Epithelial cell of esophagus (primary cell): ENCODE measurements around the gene ZNF24.

Experiments used
- DNase-seq: peaks from one replicate; pipeline ENCODE4 v3.0.0; 2010; ENCODE audit warnings: low read depth
- H3K4me3 ChIP-seq: 2 replicates; pipeline ENCODE4 v1.5.1; 2011; ENCODE audit warnings: mild to moderate bottlenecking, low read length, control low read depth
- CTCF ChIP-seq: IDR thresholded peaks from 2 replicates; pipeline ENCODE4 v1.5.1; 2011; ENCODE audit warnings: low read depth, mild to moderate bottlenecking, low read length, control low read depth, inconsistent platforms; ENCODE audit not compliant: insufficient read depth; ENCODE audit errors: missing control alignments

Gene ZNF24

GRCh38 chr18:35311496-35311895, 32.7 kb downstream of the ZNF24 start:
- H3K4me3 ChIP-seq: no peak overlapping the region
- no peak for TF ChIP-seq CTCF
- DNase-seq: peak; percentile 43

- DNase-seq: no peak
- TF ChIP-seq CTCF: no peak
Measured at GRCh38 chr18:35306588-35307250, 37.5 kb downstream of the ZNF24 start.

GRCh38 chr18:35303610-35304009, 40.6 kb downstream of the ZNF24 start:
- TF ChIP-seq CTCF: no peak
- no peak overlapping the region for H3K4me3 ChIP-seq
- no peak for DNase-seq

More at GRCh38 chr18:35306588-35307250, 37.5 kb downstream of the ZNF24 start:
- H3K4me3 ChIP-seq: no peak overlapping the region

- DNase-seq: no peak
- no peak overlapping the region for H3K4me3 ChIP-seq
- no peak for TF ChIP-seq CTCF
Measured at GRCh38 chr18:35296060-35296459, 48.2 kb downstream of the ZNF24 start.

GRCh38 chr18:35291166-35291565, 53.1 kb downstream of the ZNF24 start:
- peak overlapping the region; percentile 85 for H3K4me3 ChIP-seq
- no peak for TF ChIP-seq CTCF

GRCh38 chr18:35290094-35290735, 54.0 kb downstream of the ZNF24 start, which contains the start of gene ZSCAN30:
Gene ZSCAN30 (minus strand): TSS chr18:35290229. CDS start chr18:35264352, 25,877 bp downstream.
- peak within 1 kb of the TSS; percentile 85 for H3K4me3 ChIP-seq
- DNase-seq: peak; percentile 96
- TF ChIP-seq CTCF: no peak

More at GRCh38 chr18:35291166-35291565, 53.1 kb downstream of the ZNF24 start:
- no peak for DNase-seq
